NOMO-1 (cell line): Measurements from ENCODE around the gene ERMN.
"Not testable (repeated sequence)": the region's sequence is repeated elsewhere in the genome, so short reads cannot be mapped to it uniquely, and the experiment has no call there.

Experiments used
- DNase-seq, 2 experiments: peaks; one replicate each; lab custom pipeline; 2025; ENCODE audit not compliant: unreplicated experiment in 2 of 2; lab: John Stamatoyannopoulos, UW

The ERMN gene

DNA sequence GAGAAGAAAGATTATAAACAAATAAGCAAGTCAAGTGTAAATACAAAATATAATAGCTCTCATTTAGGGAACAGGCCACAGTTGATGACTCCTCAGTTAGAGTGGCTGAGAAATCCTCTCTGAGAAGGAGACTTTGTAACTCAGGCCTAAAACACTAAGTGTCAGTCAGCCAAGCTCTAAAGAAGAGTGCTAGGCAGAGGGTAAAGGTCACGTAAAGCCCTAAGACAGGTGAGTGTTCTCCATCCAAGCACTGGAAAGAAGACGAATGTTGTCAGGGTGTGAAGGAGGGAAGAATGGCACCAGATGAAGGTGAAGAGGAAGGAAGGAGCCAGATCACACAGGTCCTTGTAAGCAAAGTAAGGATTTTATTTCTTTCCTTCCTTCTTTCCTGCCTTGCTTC is 24.3 kb downstream of the ERMN start:
- DNase-seq, result no peak

DNA sequence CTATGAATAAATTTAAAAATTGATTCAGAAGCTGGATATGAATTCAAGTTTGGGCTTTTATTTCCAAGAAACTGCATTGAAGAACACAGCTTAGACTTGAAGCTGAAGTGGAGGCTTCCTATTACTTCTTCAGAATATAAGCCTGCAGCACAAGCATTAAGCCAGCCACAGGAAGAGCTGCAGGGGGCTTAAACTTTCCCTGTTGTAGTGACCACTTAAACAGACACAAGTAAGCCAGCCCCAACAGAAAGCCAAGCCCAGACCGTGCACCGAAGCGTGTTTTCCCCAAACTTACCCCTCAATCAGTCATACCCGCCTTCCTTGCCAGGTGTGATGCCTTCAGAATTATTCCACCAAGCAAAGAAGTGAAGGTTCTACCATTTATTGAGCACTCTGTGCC is 28.7 kb downstream of the ERMN start:
- no peak for DNase-seq

DNA sequence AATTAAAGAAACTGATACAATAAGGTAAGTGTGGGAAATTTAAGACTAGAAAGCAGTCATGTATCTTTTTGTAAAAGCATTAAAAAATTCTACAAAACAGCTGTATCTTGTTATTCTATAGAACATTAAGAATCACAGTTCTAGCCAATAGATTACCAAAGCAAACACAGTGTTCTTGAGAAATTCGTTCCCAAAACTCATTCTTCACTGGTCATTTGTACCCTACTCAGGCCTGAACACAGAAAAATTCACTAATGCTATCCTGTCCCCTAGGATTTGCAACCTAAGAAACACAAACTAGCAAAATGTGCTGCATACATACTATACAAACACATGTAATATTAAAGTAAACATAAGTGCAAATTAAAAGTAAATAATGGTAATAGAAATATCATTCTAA is 29.1 kb downstream of the ERMN start:
- no peak for DNase-seq

DNA sequence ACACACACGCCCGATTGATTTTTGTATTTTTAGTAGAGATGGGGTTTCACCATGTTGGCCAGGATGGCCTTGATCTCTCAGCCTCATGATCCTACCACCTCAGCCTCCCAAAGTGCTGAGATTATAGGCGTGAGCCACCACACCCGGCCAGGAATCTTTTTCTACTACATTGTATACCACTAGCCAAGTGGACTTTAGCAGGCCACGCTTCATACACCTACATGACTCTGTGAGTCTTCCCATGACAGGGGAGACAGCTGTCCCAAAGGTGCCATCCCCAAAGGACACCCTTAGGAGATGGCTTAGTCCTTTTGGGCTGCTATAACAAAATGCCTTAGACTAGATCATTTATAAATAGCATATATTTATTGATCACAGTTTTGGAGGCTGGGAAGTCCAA is 32.8 kb downstream of the ERMN start:
- no peak for DNase-seq

DNA sequence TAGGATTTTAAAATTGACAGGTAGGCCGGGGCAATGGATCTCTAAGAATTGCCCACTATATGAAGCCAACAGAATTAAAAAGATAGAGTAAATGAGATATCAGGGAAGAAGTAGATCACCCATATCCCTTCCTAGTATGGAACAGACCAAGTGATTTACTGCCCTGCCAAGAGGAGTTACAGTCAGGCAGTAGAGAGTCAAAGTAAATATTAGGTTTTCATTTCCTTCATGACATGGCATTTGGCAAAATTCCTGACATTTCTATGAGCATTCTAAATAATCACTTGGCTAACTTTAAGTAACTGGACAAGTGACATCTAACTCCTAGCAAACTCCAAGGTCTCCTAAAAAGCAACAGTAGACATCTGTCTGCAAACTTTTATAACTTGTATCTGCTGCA is 34.6 kb downstream of the ERMN start:
- DNase-seq, result no peak

DNA sequence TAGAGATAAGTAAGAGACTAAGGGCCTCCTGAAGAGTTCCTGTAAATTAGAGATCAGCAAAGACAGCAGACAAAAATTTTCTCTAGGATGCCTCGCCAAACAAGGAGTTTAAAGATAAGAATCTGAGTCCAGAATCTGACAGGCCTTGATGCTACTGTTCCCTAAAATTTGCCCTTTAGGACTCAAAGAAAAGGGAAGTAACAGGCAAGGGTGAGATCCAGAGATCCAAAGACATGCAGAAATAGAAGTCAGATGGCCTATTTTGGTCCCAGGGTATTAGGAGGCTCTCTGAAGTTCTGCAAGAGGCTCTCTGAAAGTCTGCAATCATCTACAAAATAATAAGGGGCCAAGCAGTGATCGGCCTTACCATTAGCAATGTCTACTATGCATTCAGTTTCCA is 35.1 kb downstream of the ERMN start:
- no peak for DNase-seq

DNA sequence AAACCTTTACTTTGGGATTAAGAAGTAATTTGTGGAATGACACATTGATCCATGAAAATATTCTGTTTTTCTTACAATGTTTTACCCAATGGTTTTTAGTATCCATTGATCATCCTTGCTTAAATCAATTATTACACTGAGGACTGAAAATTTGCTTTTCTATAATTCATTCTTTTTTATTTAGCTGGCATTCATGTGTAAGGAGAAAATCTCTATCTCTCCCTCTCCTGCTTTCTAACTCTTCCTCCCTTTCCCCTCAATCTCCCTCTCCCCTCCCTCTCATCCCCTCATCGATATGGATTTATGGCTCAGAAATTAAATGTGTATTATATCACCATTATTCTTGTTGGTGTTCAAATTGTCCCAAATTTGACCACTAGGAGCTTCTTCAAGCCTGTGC is 38.5 kb downstream of the ERMN start:
- no peak for DNase-seq

DNA sequence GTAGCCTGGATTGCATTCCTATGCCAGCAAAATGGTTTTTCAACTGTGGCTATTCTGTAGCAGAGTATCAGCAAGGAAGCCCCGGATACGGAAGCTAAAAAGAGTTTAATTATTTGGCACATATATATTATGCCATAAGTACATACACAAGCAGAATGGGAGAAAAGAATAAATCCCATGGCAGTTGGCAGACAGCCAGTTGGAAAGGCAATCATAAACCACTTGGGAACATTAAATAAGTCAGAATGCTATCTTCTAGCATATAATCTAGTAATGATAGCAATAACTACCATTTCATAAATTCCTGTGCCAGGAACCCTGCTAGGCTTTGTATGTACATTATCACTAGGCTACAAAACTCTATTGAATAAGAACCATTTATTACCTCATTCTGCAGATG is 42.2 kb downstream of the ERMN start:
- no peak for DNase-seq

DNA sequence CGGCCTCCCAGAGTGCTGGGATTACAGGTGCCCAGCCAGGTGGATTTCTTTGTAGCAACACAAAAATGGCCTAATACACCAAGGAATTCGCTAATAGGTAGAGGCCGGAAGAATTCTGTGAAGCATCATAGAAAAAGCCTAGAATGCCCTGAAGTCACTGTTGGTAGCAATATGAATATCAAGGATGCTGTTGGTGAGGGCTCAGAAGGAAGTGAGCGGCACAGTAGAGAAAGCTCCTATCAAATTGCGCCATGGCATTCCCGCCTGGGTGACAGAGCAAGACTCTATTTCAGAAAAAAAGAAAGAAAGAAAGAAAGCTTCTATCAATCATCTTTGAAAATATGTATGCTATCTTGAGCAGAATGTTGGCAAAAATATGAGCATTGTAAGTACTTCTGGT is 44.3 kb downstream of the ERMN start:
- DNase-seq, result no peak

DNA sequence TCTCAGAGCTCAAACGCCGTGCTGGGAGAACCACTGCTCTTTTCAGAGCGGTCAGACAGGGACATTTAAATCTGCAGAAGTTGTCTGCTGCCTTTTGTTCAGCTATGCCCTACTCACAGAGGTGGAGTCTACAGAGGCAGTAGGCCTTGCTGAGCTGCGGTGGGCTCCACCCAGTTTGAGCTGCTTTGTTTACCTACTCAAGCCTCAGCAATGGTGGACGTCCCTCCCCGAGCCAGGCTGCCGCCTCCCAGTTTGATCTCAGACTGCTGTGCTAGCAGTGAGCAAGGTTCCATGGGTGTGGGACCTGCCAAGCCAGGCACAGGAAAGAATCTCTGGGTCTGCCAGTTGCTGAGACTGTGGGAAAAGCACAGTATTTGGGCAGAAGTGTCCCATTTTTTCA is 46.3 kb downstream of the ERMN start:
- not testable (repeated sequence) for DNase-seq

DNA sequence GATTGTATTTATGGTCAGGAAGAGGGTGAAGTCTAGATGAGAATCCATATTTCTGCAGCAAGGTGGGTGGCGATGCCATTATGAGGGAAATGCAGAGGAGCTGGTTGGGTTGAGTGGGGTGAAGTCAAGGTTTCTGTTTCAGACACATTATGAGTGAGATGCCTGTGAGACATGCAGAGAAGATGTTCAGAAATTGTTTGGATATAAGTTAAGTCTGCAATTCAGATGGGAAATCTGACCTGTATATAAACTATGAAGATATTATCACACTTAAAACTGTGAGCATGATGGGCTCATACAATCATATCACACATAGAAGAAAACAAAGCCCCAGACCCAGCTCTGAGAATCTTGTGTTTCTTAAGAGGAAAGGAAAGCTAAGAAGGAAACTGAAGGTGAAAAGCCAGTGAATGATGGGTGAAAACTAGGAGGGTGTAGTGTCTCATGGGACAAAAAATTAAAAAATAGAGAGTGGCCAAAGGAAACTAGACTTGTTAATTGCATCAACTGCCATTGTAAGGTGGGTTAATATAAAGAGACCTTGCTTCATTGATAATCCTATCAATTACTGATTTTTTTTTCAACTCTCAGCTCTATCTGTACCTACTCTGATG is 53.9 kb downstream of the ERMN start:
- DNase-seq, result no peak

DNA sequence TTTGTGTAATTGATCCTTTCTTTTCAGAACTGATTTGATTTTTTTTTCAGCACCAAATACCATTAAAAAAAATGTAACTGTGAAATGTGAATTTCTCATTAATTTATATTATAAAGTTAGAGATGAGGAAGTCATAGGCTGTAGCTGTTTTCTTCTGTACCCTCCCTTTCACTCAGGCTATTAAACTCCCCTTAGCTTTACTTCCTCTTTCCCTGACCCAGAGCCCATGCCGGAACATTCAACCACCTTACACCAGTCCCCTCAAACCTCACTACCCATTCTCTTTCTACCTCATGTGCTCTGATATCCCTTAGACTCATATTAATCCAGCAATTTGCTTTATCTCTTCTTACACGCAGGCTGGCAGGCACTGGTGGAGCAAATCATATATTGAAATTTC is 55.7 kb downstream of the ERMN start:
- peak; percentile 53 to 86 for DNase-seq

DNA sequence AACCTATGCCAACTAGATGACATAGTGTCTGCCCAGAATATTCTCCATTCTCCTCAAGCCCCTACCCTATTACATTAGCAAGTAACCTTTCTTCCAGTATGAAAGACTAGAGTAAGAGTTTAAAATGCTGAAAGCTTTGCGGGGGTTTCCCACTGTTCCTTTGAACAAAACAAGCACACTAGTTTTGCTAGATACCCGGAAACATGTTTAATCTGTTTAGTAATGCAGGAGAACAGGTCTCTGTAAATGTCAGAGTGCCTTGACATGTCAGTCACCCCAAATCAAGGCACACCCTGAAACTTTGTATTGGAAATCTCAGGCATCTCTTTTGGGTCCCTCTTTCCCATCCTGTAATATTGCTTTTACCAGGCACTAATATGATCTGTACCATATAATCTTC is 56.6 kb downstream of the ERMN start:
- DNase-seq, result no peak
